Ascending aorta (tissue), 2 donors: ENCODE measurements around the gene G6PC3. TPM values are rescaled to one million over a fixed set of nuclear protein-coding genes. Genes with fewer than 3 reads are reported as not detected.

Experiments used
- DNase-seq, 2 donors: peaks; one replicate each; pipeline ENCODE4 v3.0.0-alpha.2; 2019; ENCODE audit warnings: low spot score in 2 of 2
- H3K27ac ChIP-seq, 2 donors: fragments of 200-600 bp; sonication (generic); one replicate each; pipeline ENCODE4 v1.5.1; 2016 to 2017; ENCODE audit warnings: mild to moderate bottlenecking in 1 of 2
- H3K27me3 ChIP-seq: fragments of 200-600 bp; sonication (generic); one replicate; pipeline ENCODE4 v1.5.1; 2017
- H3K36me3 ChIP-seq, 2 donors: fragments of 200-600 bp; sonication (generic); one replicate each; pipeline ENCODE4 v1.5.1; 2016
- H3K4me1 ChIP-seq, 2 donors: fragments of 200-600 bp; sonication (generic); one replicate each; pipeline ENCODE4 v1.5.1; 2016 to 2017; ENCODE audit warnings: mild to moderate bottlenecking in 1 of 2
- H3K4me3 ChIP-seq, 2 donors: fragments of 200-600 bp; sonication (generic); one replicate each; pipeline ENCODE4 v1.5.1; 2016 to 2017; ENCODE audit warnings: mild to moderate bottlenecking in 1 of 2
- H3K9me3 ChIP-seq, 2 donors: fragments of 200-600 bp; sonication (generic); one replicate each; pipeline ENCODE4 v1.5.1; 2016
- CTCF ChIP-seq, 3 experiments: fragments of 200-600 bp in 2 of 3; fragments of 450-650 bp in 1 of 3; sonication (generic) in 2 of 3; IDR thresholded peaks; one replicate each; pipeline ENCODE4 v1.5.1; 2016 to 2019; ENCODE audit warnings: antibody characterized with exemption in 3 of 3, mild to moderate bottlenecking in 1 of 3, moderate library complexity in 1 of 3
- intact Hi-C: fragments of 100-400 bp; cut with DNase I; formaldehyde crosslinking; loops from one replicate; pipeline ENCODE4 v1.15.1; 2023
- total RNA-seq: library from RNA; depleted of rRNA; stranded (reverse); fragments of >200 nt; gene quantifications from one replicate; pipeline ENCODE4 v1.1.0, GENCODE V29; 2016

The G6PC3 gene
- total RNA-seq, 1 donor from 2014 or later = 111 TPM

- Histone ChIP-seq H3K36me3 (peaks cover 96 to 97% of the 10 kb centered on the region in 2 donors), H3K4me3 (no peak overlapping the region), H3K9me3 (no peaks in the 10 kb centered on the region), H3K4me1 (no peaks in the 10 kb centered on the region), H3K27ac (peak overlapping the region; percentile 69 to 76), H3K27me3 (no peaks in the 10 kb centered on the region)
- intact Hi-C loops = loop anchor here (5.0 kb wide), 1 partner anchor 36 kb away; the partner anchor contains the start of gene HDAC5
- DNase-seq = no peak
- TF ChIP-seq CTCF (IDR thresholded peaks at IDR 0.05) = no peak
Measured at GRCh38 chr17:44086364-44087311, 16.1 kb downstream of the G6PC3 start.

- DNase-seq = no peak
- Histone ChIP-seq H3K9me3 (no peaks in the 10 kb centered on the region), H3K27ac (peak overlapping the region; percentile 69 to 76), H3K27me3 (no peaks in the 10 kb centered on the region), H3K4me1 (no peaks in the 10 kb centered on the region), H3K36me3 (peaks cover 97% of the 10 kb centered on the region in 2 donors), H3K4me3 (no peak overlapping the region)
- intact Hi-C loops = loop anchor here (5.0 kb wide), 1 partner anchor 35 kb away; the partner anchor contains the start of gene HDAC5
- no peak for TF ChIP-seq CTCF (IDR thresholded peaks at IDR 0.05)
Measured at GRCh38 chr17:44087319-44087718, 16.8 kb downstream of the G6PC3 start.

- TF ChIP-seq CTCF (IDR thresholded peaks at IDR 0.05) = no peak
- no peak for DNase-seq
- Histone ChIP-seq H3K4me3 (no peak overlapping the region), H3K9me3 (no peaks in the 10 kb centered on the region), H3K27me3 (no peaks in the 10 kb centered on the region), H3K27ac (no peak overlapping the region), H3K4me1 (no peaks in the 10 kb centered on the region), H3K36me3 (peaks cover 97% of the 10 kb centered on the region in 2 donors)
- intact Hi-C loops = loop anchor here (5.0 kb wide), 1 partner anchor 34 kb away; the partner anchor contains the start of gene HDAC5
Measured at GRCh38 chr17:44088254-44088653, 17.7 kb downstream of the G6PC3 start.

GRCh38 chr17:44091200-44091997 is 20.9 kb downstream of the G6PC3 start:
- Histone ChIP-seq H3K4me1 (peaks cover 11 to 12% of the 10 kb centered on the region in 2 donors), H3K36me3 (peaks cover 70 to 75% of the 10 kb centered on the region in 2 donors), H3K9me3 (no peaks in the 10 kb centered on the region), H3K4me3 (no peak overlapping the region), H3K27me3 (no peaks in the 10 kb centered on the region), H3K27ac (no peak overlapping the region)
- TF ChIP-seq CTCF (IDR thresholded peaks at IDR 0.05) = no peak
- no peak for DNase-seq
- intact Hi-C loops = no loop called here

GRCh38 chr17:44092051-44092450 is 21.5 kb downstream of the G6PC3 start:
- H3K4me1 ChIP-seq = peaks cover 18 to 19% of the 10 kb centered on the region in 2 donors
- intact Hi-C loops = no loop called here
- H3K36me3 ChIP-seq = peaks cover 66 to 70% of the 10 kb centered on the region in 2 donors
- H3K4me3 ChIP-seq = no peak overlapping the region
- H3K27me3 ChIP-seq = no peaks in the 10 kb centered on the region
- no peak overlapping the region for H3K27ac ChIP-seq
- TF ChIP-seq CTCF (IDR thresholded peaks at IDR 0.05) = no peak
- no peak for DNase-seq
- H3K9me3 ChIP-seq = no peaks in the 10 kb centered on the region
